Measurements from ENCODE around the gene CA7.
"Not testable (repeated sequence)": the region's sequence is repeated elsewhere in the genome, so short reads cannot be mapped to it uniquely, and the experiment has no call there.

The CA7 gene

DNA sequence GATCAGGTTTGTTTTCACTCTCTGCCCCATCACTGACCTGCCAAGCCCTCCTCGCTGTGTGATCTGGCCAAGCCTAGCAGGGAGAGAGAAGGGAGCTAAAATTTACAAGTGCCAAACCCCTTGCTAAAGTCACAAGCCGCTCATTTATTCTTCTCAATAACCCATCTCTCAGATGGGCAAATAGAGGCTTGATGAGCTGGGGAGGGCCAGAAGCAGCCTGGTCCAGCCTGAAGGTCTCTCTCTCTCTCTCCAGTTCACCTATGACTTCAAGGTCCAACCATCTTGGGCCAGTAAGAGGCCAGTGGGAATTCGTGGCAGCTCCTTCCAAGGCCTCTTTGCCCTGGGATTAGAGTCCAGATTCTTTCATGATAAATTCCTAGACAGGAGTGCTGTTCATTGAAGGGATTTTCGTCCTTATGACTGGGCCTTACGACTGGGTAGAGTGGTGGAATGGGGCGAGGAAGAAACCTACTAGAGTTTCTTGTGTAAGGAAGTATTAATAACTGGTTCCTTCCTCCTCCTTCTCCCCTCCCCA, 3.4 kb downstream of the CA7 start:
- DNase-seq: no peak

DNA sequence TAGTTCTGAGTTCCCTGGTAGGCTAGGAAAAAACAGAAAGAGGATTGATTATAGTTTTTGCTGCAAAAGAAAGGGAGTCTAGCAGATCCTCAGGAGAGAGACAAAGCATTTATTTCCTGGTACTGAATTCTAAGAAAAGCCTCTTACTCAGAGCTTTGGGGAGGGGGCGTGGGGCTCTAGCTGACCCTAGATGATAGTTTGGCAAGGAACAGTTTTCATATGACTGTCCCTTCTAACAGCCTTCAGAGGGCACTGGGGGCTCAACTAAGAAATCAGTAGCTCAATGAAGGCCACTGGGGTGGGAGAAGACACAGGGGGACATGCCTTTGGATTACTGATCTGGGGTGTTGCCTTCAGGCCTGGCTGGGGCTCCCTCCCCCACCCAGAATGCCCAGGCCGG, 4.0 kb downstream of the CA7 start:
- no peak for DNase-seq

DNA sequence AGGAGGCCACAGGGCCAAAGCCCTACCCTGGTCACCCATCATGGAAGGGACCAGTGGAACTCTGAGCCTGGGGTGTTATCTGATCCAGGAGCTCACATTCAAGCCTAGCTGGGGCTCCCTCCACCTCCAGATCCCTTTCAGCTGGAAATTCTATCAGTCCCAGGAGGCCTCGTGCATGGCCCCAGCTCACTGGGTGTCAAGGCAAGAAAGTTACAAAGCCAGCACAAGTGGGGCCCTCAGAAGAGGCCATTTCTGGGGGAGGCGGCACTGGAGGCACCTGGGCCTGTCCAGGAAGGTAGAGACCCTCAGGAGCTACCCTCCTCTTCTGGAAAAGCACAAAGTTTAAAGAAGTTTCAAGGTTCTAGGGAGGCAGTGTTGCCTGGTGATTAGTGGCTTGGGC, 4.8 kb downstream of the CA7 start:
- DNase-seq: no peak

DNA sequence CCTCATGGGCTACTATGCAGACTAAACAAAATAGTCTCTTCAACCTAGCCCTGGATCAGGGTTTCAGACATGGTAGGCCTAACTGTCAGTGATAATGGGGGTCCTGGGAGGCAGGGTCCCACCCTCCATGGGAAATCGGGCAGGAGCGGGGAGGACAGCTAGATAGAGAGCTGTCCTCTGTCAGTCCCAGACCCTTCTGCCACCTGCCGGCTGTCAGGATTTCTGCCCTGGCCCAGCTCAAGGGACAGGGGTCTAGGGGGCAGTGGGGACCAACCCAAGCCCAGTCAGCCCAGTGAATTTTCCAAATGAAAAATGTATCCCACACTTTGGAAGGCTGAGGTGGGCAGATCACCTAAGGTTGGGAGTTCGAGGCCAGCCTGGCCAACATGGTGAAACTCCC, 5.3 kb downstream of the CA7 start:
- DNase-seq: no peak

DNA sequence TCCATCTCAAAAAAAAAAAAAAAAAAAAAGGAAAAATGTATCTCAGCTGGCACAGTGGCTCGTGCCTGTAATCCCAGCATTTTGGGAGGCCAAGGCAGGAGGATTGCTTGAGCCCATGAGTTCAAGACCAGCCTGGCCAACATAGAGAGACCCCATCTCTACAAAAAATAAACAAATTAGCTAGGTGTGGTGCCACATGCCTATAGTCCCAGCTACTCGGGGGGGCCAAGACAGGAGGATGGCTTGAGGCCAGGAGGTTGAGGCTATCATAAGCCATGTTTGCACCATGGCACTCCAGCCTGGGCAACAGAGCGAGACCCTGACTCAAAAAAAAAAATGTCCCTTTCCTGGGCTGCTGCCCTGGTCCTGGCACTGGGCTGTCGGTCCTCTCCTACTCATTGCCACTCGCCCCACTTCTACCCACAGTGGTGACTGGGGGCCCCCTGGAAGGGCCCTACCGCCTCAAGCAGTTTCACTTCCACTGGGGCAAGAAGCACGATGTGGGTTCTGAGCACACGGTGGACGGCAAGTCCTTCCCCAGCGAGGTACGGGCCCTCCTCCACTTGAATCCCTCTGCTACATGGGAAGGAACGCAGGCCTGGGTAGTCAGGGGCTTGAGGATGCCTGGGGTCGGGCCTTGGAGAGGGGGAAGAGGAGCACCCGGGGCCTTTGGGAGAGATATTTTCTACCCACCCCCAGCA, 6.1 kb downstream of the CA7 start:
- DNase-seq: no peak

DNA sequence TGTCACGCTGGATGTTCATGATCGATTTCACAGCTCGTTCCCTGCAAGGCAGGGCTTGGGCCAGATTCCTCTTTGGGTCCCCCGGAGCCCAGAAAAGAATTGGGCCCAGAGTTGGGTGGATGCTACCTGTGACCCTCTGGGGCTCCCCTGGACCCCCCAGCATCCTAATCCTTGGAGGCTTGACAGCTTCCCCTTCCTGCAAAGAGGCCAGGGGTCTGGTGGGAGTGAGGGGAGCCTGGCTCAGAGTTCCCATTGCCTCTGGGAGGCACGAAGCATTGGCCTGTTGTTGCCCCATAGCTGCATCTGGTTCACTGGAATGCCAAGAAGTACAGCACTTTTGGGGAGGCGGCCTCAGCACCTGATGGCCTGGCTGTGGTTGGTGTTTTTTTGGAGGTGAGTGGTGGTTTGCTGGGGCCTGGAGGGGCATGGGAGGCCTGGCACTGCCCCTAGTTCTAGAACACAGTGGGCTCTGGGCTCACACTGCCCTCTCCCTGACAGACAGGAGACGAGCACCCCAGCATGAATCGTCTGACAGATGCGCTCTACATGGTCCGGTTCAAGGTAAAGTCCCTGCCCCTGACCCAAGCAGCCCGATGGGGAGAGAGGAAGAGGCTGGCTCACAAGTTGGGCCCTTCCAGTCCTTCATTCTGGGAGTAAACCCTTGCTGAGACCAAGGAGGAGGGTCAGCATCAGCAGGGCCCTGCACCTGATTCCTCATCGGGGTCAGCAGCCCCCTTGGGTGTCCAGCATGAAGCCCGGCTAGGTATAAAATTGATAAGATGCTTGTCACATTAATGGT, 7.2 kb downstream of the CA7 start:
- DNase-seq: no peak

DNA sequence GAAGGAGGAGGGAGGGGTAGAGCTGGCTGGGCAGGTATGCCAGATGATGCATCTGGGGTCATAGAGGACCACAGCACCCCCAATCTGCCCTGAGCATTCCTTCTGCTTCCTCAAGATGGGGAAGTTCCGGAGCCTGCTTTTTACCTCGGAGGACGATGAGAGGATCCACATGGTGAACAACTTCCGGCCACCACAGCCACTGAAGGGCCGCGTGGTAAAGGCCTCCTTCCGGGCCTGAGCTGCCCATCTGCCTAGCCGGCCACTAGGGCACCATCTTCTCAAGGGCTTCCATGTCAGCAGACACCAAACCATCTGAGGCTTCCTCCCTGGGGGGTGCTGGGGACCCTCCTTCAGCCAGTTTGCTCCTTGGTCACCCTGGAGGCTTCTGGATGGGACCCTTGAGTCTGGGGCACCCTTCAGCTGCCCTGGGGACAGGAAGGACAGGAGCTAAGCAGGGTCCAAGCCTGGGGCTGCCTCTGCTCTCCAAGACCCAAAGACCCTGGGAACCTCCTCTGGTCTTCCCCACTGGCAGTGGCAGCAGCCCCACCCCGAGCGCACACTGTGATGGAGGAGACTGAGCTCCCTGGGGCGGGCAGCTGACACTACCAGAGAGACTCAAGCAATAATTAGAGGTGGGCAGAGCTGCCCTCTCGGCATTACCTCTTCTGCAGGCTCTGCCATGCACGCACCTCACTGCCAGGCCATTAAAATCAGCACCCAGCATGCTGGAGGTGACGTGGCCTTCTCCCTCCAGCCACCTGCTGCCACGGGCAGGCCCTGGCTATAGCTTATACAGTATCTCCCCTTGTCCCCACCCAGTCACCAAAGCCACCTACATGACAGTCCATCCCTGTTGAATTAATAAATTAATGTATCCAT, 9.3 kb downstream of the CA7 start:
- DNase-seq: no peak

DNA sequence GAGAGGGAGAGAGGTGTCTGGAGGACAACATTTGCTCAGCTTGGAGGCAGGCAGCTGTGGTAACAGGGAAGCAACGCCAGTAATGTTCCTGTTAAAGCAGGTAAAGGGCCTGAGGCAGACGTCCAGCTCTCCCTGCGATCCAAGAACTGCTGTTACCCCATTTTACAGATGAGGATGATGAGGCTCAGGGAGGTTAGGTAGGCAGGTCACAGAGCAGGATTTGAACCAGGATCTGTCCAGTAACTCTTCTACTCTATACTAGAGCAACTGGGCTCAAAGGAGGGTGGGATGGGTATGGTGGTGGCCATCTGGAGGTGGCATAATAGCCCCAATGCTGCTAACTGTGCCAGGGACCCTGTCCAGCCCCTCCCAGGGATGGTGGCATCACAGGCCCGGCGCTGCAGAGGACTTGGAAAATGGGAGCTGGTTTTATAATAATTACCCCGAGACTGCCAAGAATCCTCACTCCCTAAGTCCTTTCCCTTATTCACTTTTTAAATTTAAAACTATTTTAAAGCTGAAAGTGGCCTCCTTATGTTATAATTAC, 12.0 kb downstream of the CA7 start:
- DNase-seq: no peak

DNA sequence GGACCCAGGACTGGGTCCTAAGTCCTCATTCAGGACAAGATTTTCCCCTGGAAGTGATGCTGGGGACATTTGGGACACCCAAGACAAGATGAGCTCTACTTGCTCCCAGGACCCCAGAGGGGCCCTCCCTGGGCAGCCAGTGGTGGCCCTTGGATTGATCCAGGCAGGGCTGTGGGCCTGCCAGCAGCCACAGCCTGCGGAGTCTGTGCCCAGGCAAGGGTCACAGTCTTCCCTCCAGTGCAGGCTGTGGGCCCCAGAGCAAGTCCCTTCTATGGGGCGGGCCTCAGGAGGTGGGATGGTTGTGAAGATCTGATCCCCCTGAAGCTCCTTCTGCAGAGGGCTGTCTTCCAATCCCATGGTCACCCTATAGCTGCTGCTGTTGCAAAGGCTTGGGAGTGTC, 12.6 kb downstream of the CA7 start:
- DNase-seq: no peak

DNA sequence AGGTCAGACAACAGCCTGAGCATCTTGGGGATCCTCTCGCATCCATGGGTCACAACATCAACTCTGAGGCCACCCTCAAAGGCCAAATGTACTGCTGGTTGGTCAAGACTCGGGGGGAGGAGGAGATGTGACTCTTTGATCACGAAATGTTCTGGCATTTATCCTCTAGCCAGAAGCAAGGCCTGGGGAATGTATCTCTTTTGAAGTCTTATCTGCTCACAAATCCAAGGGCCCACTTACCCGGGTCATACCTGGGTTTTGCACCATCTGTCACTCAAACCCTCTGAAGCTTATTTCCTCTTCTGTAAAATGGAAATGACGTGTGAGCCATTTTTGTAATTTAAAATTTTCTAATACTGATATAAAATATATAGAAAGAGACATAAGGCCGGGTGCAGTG, 13.2 kb downstream of the CA7 start:
- DNase-seq: no peak

DNA sequence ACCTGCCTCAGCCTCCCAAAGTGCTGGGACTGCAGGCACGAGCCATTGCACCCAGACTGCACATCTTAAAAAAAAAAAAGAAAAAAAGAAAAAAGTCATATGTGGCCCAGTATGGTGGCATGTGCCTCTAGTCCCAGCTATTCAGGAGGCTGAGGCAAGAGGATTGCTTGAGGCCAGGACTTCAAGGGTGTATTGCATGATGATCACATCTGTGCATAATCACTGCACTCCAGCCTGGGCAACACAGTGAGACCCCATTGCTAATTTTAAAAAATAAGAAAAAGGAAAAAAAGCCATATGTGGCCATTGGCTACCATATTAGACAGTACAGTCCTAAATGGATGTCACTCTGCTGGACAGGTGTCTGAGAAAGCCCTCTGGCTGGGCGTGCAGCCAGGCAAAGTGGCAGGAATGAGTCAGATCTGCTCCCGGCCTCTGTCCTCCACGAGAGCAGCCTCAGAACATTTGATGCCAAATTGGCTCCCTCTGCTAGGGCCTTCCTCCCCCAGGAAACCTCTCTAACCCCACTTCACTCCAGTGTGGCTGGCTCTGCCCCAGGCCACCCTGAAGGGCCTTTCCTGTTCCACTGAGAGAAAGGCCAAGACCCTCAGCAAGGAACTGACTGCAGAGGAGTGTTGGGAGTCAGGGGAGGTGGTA, 14.7 kb downstream of the CA7 start:
- no peak for DNase-seq

DNA sequence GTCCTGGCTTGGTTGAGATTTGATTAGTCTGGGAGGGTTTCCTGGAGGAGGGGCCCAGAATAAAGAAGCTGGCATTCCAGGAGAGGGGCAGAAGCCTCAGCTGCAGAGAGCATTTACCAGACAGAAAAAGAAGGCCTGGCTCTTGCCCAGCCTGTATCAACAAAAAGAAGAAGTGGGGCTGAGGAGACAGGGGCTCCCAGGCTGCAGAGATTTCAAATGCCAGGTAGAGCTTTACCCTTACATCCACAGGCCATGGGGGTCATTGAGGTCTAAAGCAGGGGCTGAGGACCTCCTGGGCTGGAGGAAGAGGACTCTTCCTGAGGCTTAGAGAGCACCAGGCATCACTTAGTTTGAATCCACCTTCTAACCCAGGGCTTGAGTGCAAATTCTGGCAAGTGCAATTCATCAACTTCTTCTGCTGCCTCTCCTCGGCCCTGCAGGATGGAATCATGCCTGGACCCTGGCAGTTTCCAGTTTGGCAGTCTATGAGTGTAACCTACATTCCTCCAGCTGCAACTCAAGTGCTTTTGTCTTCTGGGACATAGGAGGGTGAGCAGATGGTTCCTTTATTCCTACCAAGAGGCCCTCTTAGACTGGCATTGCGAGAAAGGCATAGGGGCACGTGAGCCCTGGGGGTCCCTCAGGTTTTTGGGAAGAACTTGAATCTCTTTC, 15.3 kb downstream of the CA7 start:
- no peak for DNase-seq

DNA sequence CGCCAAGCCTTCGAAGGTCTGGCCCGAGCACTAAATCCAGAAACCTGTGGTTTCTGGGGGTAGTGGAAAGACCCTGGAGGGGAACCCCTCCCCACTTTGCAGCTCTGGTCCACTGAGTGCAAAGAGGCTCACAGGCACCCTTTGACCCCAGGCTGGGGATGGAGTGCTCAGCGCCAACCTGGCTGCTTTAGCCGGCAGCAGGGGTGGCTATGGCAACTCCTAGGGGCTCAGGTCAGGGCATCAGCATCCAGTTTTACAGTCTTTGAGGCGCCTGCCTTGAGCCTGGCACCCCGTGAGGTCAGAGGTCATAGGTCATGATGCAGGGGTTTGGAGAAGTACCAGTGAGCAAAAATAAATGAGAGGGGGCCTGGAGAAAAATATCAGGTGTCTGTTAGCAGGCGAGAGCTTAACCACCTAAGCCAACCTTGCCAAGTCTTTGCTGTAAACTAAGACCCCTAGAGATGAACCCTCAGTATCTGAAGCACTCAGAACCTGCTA, 17.9 kb downstream of the CA7 start:
- DNase-seq: no peak

DNA sequence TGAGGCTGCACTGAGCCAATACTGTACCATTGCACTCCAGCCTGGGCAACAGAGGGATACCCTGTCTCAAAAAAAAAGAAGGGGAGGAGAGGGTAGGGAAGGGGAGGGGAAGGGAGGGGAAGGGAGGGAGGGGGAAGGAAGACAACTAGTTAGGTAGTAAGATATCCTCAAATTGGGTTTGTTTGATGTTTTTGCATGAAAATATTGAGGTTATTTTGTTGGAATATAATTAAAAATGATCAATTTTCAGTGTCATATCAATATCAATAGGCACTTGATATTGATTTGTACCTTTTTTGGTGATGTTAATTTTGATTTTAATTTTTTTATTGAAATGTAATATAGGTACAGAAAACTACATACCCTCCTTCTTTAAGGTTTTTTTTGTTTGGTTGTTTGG, 19.5 kb downstream of the CA7 start:
- no peak for DNase-seq

DNA sequence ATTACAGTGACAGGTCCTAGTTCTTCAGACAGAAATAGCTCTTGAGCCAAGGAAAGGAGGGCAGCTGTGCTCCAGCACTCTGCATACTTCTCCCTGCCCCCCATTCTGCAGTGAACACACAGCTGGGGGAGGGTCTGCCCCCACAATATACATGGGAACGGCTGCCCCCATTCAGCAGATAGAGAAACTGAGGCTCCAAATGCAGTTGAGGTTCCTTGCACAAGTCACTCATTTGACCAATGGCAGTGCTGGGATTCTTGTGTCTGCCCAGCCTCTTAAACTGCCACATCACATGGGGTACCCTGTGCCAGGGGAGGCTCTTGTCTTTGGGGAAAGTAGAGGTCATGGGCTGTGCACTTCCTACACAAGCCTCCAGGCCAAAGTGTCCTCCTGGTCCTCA, 25.2 kb downstream of the CA7 start:
- no peak for DNase-seq

DNA sequence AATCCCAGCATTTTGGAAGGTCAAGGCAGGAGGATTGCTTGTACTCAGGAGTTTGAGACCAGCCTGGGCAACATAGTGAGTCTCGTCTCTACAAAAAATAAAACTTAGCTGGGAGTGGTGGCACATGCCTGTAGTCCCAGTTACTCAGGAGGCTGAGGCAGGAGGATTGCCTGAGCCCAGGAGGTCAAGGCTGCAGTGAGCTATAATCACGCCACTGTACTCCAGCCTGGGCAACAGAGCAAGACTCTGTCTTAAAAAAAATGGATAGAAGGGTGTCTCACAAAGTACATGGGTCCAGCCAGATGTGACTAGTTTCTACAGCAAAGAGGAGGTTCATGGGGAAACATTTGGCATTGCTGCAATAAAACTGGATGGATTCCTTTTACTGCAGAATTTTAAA, 27.1 kb downstream of the CA7 start:
- DNase-seq: not testable (repeated sequence)

DNA sequence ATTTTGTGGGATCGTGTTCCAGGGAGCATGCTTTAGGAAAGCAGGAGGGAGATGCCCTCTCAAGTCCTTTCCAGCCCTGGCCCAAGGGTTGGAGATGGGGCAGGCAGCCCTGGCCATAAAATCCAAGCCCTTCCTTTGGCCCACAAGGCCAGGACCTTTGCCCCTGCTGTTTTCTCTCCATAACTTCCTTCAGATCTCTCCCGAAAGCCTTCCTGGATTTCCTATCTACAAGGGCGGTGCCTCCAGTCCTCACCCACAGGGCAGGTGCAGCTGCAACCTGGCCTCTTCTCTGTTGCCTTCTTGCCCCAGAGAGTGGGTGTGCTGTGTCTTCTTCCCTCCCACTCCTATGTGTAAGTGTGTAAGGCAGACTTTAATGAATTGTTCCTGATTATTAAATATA, 27.6 kb downstream of the CA7 start:
- DNase-seq: no peak

DNA sequence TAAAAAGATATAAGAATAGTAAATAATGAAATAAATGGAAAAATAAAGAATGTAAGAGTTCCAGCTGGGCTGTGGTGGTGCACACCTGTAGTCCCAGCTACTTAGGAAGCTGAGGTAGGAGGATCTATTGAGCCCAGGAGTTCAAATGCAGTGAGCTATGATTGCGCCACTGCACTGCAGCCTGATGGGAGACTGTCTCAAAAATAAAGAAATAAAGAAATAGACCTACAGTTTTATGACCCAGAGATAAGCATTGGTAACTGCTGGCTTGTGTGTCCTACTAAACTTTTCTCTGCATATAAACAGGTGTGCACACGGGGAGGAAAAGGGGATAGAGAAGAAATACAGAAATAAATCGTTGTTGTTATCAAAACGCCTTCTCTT, 28.3 kb downstream of the CA7 start:
- DNase-seq: no peak

DNA sequence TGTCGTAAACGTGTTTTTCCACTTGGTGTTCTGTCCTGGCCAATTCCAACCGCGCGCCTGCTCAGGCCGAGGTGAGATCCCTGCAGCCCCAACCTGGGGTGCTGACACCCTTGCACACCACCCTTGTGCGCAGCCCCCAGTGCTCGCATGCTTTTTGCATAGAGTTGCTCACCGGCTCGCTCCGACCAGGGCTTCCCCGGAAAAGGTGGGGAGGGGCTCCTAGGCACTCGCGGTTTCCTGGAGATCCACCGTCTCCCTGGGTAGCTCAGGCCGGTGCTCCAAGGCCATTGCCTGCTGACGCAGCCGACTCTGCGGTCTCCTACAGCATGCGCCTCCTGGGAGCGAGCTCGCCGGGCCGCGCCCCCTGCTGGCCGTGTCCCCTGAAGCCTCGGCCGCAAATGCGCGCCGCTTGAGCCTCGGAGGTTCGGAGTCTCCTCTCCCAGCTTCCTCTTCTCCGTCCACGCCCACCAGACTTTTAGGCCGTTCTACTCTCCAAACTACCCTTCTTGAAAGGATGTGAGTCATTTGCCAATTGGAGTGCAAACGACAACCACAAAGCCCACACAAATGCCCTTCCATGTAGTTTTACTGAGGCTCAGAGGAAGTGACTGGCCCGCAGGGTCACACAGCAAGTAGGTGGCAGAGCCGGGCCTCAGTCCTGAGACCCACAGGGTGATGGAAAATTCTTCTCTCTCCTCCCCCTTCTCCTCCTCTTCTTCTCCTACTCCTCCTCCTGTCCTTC, 28.9 kb downstream of the CA7 start:
- peak; percentile 83 for DNase-seq

DNA sequence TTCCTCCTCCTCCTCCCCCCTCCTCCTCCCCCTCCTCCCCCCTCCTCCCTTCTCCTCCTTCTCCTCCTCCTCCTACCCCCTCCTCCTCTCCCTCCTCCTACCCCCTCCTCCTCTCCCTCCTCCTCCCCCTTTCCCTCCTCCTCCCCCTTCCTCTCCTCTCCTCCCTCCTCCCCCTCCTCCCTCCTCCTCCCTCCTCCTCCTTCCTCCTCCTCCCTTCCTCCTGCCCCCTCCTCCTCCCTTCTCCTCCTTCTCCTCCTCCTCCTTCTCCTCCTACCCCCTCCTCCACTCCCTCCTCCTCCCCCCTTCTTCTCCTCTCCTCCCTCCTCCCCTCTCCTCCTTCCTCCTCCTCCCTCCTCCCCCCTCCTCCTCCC, 29.5 kb downstream of the CA7 start:
- DNase-seq: no peak

DNA sequence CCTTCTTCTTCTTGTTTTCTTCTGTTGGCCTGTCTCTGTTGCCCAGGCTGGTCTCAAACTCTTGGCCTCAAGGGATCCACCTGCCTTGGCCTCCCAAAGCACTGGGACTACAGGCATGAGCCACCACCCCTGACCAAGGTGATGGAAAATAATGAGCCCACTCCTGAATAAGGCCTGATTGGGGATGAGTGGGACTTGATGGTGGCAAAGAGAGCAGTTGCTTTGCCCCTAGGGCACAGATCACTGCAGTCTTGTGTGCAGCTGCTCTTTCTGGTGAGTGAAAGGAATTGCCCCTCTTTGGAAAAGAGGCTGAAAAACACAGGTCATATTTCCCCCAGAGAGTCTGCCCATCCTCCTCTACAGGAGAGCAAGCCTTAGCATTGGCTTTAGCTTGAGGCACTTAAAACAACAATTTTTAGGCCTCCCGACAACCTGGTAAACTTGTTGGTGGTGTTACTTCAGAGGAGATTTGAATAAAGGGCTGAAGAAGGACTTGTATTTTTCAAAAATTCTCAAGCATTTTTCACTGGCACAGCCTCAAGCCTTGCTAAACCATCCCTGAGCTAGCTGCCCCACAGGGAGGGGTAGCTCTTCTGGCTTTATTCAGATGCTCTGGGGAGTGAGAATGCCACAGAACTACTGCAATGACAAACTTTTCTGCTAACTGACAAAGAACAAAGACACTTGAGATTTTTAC, 30.0 kb downstream of the CA7 start:
- no peak for DNase-seq
